SH-SY5Y (cell line): ENCODE data around the gene CNIH1.

Source experiments
- GATA2 ChIP-seq: IDR thresholded peaks from 2 replicates; pipeline ENCODE4 v1.6.1; 2011; ENCODE audit warnings: mild to moderate bottlenecking, low read depth, low read length
- GATA3 ChIP-seq: IDR thresholded peaks from 2 replicates; pipeline ENCODE4 v1.6.1; 2011; ENCODE audit warnings: low read depth, mild to moderate bottlenecking, low read length, moderate library complexity

- TF ChIP-seq GATA2 (no peak), GATA3 (no peak)
These were observed 33.1 kb upstream of the CNIH1 start for GRCh38 chr14:54474232-54474793.
